ENCODE results near the gene GOLM1.

GOLM1 gene

DNA sequence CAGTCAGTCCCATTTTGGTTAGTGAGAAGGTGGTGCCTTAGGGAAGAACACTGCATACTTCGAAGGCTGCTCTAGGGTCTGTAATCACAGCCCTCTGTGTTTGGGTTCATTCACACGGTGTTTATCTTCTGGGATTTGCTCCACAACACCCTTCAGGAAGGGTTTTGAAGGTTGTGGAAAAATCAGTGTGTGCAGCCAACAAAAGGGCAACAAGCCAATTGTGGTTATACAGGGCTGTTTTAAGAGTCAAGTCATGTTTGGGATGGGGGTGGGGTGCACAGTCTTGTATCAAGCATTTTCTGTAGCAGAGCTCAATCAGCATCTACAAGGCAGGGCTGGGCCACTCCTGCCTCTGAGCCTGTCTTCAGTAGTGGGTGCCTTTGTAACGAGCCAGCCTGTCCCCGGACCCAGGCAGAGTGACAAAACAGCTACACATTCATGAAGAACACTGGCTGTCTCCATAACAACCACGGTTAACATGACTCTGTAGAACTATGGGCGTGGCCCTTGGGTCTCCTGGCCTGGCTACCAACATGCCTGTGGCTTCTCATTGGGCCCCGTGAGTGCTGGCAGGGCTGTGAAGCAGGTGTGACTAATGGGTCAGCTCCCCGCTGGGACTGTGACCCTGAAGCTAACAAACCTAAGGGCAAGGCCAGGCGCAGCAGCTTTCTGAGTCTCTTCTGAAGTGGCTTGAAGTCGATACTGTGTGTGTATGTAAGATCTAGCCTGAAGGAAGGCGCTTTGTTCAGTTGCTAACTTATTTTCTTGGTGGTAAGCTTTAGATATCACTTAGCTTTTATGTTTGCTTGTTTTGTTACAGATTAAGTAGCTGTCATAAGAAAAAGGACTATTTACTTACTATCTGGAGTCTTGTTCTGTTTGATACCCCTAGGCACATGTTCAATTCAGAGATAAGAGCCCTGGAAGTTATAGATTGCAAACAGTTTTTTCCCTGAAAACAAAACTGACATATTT, 27.9 kb upstream of the GOLM1 start (continued):
- TF ChIP-seq, protein P1, sequence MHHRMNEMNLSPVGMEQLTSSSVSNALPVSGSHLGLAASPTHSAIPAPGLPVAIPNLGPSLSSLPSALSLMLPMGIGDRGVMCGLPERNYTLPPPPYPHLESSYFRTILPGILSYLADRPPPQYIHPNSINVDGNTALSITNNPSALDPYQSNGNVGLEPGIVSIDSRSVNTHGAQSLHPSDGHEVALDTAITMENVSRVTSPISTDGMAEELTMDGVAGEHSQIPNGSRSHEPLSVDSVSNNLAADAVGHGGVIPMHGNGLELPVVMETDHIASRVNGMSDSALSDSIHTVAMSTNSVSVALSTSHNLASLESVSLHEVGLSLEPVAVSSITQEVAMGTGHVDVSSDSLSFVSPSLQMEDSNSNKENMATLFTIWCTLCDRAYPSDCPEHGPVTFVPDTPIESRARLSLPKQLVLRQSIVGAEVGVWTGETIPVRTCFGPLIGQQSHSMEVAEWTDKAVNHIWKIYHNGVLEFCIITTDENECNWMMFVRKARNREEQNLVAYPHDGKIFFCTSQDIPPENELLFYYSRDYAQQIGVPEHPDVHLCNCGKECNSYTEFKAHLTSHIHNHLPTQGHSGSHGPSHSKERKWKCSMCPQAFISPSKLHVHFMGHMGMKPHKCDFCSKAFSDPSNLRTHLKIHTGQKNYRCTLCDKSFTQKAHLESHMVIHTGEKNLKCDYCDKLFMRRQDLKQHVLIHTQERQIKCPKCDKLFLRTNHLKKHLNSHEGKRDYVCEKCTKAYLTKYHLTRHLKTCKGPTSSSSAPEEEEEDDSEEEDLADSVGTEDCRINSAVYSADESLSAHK (tag by site-specific recombination; IDR thresholded peaks at IDR 0.05) = peak; percentile 35; the same call in 1 of the 2 replicates
- TF ChIP-seq, protein P2, sequence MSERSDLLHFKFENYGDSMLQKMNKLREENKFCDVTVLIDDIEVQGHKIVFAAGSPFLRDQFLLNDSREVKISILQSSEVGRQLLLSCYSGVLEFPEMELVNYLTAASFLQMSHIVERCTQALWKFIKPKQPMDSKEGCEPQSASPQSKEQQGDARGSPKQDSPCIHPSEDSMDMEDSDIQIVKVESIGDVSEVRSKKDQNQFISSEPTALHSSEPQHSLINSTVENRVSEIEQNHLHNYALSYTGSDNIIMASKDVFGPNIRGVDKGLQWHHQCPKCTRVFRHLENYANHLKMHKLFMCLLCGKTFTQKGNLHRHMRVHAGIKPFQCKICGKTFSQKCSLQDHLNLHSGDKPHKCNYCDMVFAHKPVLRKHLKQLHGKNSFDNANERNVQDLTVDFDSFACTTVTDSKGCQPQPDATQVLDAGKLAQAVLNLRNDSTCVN (tag by site-specific recombination; optimal IDR thresholded peaks at IDR 0.05) = no peak
- TF ChIP-seq ZNF354C (tag by site-specific recombination; IDR thresholded peaks at IDR 0.05; ENCODE audit: borderline replicate concordance, low read depth) (no peak), ZNF146 (tag by site-specific recombination; IDR thresholded peaks at IDR 0.05) (no peak), ZNF311 (tag by site-specific recombination; IDR thresholded peaks at IDR 0.05; ENCODE audit: borderline replicate concordance) (no peak), ZNF37A (tag by site-specific recombination; IDR thresholded peaks at IDR 0.05) (no peak), ZNF341 (tag by site-specific recombination; IDR thresholded peaks at IDR 0.05; ENCODE audit: low read depth) (peak; percentile 56), ZNF529 (tag by site-specific recombination; IDR thresholded peaks at IDR 0.05; ENCODE audit: insufficient replicate concordance) (no peak), GLI4 (tag by site-specific recombination; IDR thresholded peaks at IDR 0.05) (no peak), ZNF155 (tag by site-specific recombination; IDR thresholded peaks at IDR 0.05) (no peak), ZNF169 (tag by site-specific recombination; IDR thresholded peaks at IDR 0.05) (no peak), ZNF514 (tag by site-specific recombination; IDR thresholded peaks at IDR 0.05) (no peak), ZFP3 (tag by site-specific recombination; IDR thresholded peaks at IDR 0.05; ENCODE audit: low read depth) (0 out of 2 replicates have a peak, but pooled peaks have one; percentile 46), ZNF391 (tag by site-specific recombination; IDR thresholded peaks at IDR 0.05; ENCODE audit: borderline replicate concordance, low read depth) (0 out of 2 replicates have a peak, but pooled peaks have one; percentile 54), MYNN (tag by site-specific recombination; IDR thresholded peaks at IDR 0.05; ENCODE audit: borderline replicate concordance) (0 out of 2 replicates have a peak, but pooled peaks have one; percentile 69), BCL11B (tag by site-specific recombination; IDR thresholded peaks at IDR 0.05; ENCODE audit: low read depth) (no peak), ZNF623 (tag by site-specific recombination; IDR thresholded peaks at IDR 0.05) (no peak), ZNF660 (tag by site-specific recombination; IDR thresholded peaks at IDR 0.05) (0 out of 2 replicates have a peak, but pooled peaks have one; percentile 8), ZNF768 (tag by site-specific recombination; IDR thresholded peaks at IDR 0.05) (no peak), ZNF132 (tag by site-specific recombination; IDR thresholded peaks at IDR 0.05; ENCODE audit: borderline replicate concordance) (no peak), ZNF777 (tag by site-specific recombination; IDR thresholded peaks at IDR 0.05; ENCODE audit: borderline replicate concordance) (no peak), ZNF19 (tag by site-specific recombination; IDR thresholded peaks at IDR 0.05; ENCODE audit: low read depth) (no peak), ZFP41 (tag by site-specific recombination; IDR thresholded peaks at IDR 0.05; ENCODE audit: borderline replicate concordance) (no peak), ZNF274 (IDR thresholded peaks at IDR 0.05; ENCODE audit: low read length) (no peak), ZNF274 (tag by site-specific recombination; IDR thresholded peaks at IDR 0.05; ENCODE audit: borderline replicate concordance) (no peak), ZNF174 (tag by site-specific recombination; IDR thresholded peaks at IDR 0.05) (no peak)
- TF ChIP-seq, protein P3, sequence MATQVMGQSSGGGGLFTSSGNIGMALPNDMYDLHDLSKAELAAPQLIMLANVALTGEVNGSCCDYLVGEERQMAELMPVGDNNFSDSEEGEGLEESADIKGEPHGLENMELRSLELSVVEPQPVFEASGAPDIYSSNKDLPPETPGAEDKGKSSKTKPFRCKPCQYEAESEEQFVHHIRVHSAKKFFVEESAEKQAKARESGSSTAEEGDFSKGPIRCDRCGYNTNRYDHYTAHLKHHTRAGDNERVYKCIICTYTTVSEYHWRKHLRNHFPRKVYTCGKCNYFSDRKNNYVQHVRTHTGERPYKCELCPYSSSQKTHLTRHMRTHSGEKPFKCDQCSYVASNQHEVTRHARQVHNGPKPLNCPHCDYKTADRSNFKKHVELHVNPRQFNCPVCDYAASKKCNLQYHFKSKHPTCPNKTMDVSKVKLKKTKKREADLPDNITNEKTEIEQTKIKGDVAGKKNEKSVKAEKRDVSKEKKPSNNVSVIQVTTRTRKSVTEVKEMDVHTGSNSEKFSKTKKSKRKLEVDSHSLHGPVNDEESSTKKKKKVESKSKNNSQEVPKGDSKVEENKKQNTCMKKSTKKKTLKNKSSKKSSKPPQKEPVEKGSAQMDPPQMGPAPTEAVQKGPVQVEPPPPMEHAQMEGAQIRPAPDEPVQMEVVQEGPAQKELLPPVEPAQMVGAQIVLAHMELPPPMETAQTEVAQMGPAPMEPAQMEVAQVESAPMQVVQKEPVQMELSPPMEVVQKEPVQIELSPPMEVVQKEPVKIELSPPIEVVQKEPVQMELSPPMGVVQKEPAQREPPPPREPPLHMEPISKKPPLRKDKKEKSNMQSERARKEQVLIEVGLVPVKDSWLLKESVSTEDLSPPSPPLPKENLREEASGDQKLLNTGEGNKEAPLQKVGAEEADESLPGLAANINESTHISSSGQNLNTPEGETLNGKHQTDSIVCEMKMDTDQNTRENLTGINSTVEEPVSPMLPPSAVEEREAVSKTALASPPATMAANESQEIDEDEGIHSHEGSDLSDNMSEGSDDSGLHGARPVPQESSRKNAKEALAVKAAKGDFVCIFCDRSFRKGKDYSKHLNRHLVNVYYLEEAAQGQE (tag by site-specific recombination; IDR thresholded peaks at IDR 0.05) = no peak
- TF ChIP-seq, protein P4, sequence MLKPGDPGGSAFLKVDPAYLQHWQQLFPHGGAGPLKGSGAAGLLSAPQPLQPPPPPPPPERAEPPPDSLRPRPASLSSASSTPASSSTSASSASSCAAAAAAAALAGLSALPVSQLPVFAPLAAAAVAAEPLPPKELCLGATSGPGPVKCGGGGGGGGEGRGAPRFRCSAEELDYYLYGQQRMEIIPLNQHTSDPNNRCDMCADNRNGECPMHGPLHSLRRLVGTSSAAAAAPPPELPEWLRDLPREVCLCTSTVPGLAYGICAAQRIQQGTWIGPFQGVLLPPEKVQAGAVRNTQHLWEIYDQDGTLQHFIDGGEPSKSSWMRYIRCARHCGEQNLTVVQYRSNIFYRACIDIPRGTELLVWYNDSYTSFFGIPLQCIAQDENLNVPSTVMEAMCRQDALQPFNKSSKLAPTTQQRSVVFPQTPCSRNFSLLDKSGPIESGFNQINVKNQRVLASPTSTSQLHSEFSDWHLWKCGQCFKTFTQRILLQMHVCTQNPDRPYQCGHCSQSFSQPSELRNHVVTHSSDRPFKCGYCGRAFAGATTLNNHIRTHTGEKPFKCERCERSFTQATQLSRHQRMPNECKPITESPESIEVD (tag by site-specific recombination; IDR thresholded peaks at IDR 0.05) = peak; percentile 86
- TF ChIP-seq, protein P5, sequence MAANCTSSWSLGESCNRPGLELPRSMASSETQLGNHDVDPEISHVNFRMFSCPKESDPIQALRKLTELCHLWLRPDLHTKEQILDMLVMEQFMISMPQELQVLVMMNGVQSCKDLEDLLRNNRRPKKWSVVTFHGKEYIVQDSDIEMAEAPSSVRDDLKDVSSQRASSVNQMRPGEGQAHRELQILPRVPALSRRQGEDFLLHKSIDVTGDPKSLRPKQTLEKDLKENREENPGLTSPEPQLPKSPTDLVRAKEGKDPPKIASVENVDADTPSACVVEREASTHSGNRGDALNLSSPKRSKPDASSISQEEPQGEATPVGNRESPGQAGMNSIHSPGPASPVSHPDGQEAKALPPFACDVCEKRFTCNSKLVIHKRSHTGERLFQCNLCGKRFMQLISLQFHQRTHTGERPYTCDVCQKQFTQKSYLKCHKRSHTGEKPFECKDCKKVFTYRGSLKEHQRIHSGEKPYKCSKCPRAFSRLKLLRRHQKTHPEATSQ (tag by site-specific recombination; IDR thresholded peaks at IDR 0.05) = no peak

Data from HEK293 (cell line).